BE2C (cell line): ENCODE results near the gene CA11.

Experiments used
- DNase-seq: peaks from one replicate; pipeline ENCODE4 v3.0.0-alpha.2; 2020
- H3K27me3 ChIP-seq: fragments of 250-450 bp; sonication (Bioruptor Pico); 2 replicates; pipeline ENCODE4 v1.5.1; 2020; ENCODE audit warnings: mild to moderate bottlenecking
- H3K36me3 ChIP-seq: fragments of 250-450 bp; sonication (Bioruptor Pico); 2 replicates; pipeline ENCODE4 v1.5.1; 2020; ENCODE audit warnings: mild to moderate bottlenecking
- H3K4me1 ChIP-seq: fragments of 250-450 bp; sonication (Bioruptor Pico); 2 replicates; pipeline ENCODE4 v1.5.1; 2020
- H3K4me3 ChIP-seq: 2 replicates; pipeline ENCODE4 v1.5.1; 2011; ENCODE audit warnings: low read depth, low read length
- H3K9me3 ChIP-seq: fragments of 250-450 bp; sonication (Bioruptor Pico); 2 replicates; pipeline ENCODE4 v1.5.1; 2020
- TF ChIP-seq, protein P1 (sequence below): IDR thresholded peaks from 2 replicates; pipeline ENCODE4 v1.5.1; 2012; ENCODE audit warnings: mild to moderate bottlenecking, low read depth, low read length

The CA11 gene

GRCh38 chr19:48595171-48595570, 50.8 kb downstream of the CA11 start:
- Histone ChIP-seq H3K4me3 (no peak overlapping the region), H3K9me3 (no peaks in the 10 kb centered on the region), H3K36me3 (no peaks in the 10 kb centered on the region), H3K27me3 (peaks cover 12% of the 10 kb centered on the region), H3K4me1 (no peaks in the 10 kb centered on the region)
- DNase-seq: no peak
- TF ChIP-seq, protein P1, sequence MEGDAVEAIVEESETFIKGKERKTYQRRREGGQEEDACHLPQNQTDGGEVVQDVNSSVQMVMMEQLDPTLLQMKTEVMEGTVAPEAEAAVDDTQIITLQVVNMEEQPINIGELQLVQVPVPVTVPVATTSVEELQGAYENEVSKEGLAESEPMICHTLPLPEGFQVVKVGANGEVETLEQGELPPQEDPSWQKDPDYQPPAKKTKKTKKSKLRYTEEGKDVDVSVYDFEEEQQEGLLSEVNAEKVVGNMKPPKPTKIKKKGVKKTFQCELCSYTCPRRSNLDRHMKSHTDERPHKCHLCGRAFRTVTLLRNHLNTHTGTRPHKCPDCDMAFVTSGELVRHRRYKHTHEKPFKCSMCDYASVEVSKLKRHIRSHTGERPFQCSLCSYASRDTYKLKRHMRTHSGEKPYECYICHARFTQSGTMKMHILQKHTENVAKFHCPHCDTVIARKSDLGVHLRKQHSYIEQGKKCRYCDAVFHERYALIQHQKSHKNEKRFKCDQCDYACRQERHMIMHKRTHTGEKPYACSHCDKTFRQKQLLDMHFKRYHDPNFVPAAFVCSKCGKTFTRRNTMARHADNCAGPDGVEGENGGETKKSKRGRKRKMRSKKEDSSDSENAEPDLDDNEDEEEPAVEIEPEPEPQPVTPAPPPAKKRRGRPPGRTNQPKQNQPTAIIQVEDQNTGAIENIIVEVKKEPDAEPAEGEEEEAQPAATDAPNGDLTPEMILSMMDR: no peak

GRCh38 chr19:48591021-48591420, 55.0 kb downstream of the CA11 start:
- H3K9me3 ChIP-seq: no peaks in the 10 kb centered on the region
- no peak for DNase-seq
- TF ChIP-seq, protein P1: 0 out of 2 replicates have a peak, but pooled peaks have one; percentile 5
- no peak overlapping the region for H3K4me3 ChIP-seq
- H3K36me3 ChIP-seq: no peaks in the 10 kb centered on the region
- no peaks in the 10 kb centered on the region for H3K4me1 ChIP-seq
- H3K27me3 ChIP-seq: no peaks in the 10 kb centered on the region

- DNase-seq: peak; percentile 94
- Histone ChIP-seq H3K27me3 (no peaks in the 10 kb centered on the region), H3K9me3 (no peaks in the 10 kb centered on the region), H3K4me1 (no peaks in the 10 kb centered on the region), H3K4me3 (peak overlapping the region; percentile 47), H3K36me3 (no peaks in the 10 kb centered on the region)
- TF ChIP-seq, protein P1: peak; percentile 90
Measured at GRCh38 chr19:48588670-48589401, 57.2 kb downstream of the CA11 start.
